ENCODE measurements around the gene APOC3.

APOC3 gene

DNA sequence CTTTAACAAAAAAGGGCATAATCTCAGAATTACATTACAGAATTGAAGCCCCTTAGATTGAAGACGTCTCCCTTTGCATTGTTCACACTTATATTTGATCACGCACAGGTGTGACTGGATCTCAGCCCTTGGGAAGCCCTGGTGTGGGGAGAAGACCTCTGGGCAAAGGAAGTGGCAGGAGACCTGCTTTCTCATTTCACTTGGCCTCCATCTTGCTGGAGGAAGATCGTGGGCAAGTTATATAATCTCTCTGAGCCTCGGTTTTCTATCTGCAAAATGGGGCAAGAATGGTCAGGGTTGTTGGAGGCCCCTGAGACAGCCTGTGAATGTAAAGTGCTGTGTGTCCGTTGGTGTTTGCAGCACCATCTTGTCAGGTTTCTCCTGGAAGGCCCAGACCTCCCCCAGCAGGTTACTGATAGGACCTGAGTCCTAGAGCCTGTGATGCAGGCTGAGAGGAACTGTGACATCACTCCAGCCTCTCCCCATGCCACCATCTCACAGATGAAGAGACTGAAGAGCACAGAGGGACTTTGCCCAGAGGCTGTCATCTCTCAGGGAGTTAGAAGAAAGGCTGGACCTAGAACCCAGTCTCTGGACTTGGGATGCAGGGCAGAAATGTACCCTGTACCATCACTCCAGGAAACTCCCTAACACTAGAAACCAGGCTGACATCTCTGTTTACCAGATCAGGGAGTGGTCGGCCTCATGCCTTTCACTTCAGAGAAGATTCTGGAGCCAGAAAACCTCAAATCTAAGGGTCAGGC, 8.8 kb downstream of the APOC3 start:
- DNase-seq (ENCODE audit: low spot score), result no peak
- no peak for TF ChIP-seq CTCF (IDR thresholded peaks at IDR 0.05; ENCODE audit: extremely low read depth, missing control alignments)

DNA sequence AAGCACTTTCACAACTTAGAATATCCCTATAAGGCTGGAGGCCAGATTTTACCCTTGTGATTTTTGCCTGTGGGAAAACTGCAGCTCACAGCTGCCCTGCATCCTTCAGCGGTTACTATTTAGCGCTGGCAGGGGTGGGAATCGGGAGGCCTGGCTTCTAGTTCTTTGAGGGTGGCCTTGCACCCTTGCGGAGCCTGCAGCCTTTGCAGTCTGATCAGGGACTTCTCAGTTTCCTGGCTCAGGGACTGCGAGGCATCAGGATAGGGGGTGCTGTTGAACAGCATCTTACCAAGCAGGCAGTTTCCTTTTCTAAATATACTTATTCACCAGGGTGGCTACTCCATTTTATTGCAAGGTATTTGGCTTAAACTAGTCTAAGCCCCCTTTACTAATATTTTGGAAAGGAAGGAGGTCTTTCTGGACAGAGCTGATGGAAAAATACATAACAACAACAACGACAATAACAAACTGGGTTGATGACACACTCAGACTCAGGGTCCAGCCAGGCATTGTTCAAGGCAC, 10.6 kb downstream of the APOC3 start:
- no peak for DNase-seq (ENCODE audit: low spot score)
- no peak for TF ChIP-seq CTCF (IDR thresholded peaks at IDR 0.05; ENCODE audit: extremely low read depth, missing control alignments)

DNA sequence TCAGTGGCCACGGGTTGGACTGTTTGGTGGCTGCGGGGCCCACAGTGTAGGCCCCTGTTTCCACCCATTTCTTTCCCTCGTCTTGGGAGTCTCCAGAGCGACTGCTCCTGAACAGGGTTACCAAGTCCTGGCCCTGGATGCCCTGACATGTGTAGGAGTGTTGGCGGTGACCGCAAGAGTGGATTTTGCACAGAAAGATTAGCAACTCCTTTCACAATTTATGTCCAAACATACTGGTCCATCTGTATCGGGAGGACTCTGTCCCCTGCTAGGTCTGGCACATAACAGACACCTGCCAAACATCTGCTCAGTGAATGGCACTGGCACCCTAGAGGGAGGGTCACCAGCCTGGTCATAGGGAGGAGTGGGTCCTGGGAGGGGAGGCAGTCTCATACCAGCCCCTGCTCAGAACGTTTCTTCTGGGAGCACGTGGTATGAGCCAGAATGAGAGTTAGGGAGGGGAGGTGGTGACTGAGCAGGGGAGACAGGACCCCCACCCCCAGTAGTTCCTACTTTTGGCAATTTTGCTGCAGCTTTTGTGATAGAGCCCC, 11.1 kb downstream of the APOC3 start:
- no peak for TF ChIP-seq CTCF (IDR thresholded peaks at IDR 0.05; ENCODE audit: extremely low read depth, missing control alignments)
- DNase-seq (ENCODE audit: low spot score), result no peak

- no peak for DNase-seq (ENCODE audit: low spot score)
- no peak for TF ChIP-seq CTCF (IDR thresholded peaks at IDR 0.05; ENCODE audit: extremely low read depth, missing control alignments)
Observed at GRCh38 chr11:116842117-116842516, 12.4 kb downstream of the APOC3 start.

GRCh38 chr11:116842909-116843308, 13.2 kb downstream of the APOC3 start:
- no peak for TF ChIP-seq CTCF (IDR thresholded peaks at IDR 0.05; ENCODE audit: extremely low read depth, missing control alignments)
- DNase-seq (ENCODE audit: low spot score), result no peak

DNA sequence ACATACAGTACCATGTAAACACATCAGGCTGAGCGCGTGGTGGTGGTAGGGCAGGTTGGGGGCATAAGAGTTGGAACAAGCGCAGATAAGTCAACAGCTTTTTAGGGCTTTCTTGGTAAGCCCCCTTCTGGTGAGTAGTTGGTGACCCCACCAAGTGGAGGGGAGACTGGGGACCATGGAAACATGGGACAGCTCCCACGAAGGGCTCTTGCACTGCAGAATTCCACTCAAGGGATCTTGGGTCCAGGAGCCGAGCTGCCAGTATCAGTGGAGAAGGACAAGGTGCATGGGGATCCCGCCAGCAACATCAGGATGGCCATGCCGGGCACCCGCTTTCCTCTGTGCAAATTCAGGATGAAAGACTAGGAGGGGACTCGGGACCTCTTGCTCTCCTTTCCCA, 14.0 kb downstream of the APOC3 start:
- TF ChIP-seq CTCF (IDR thresholded peaks at IDR 0.05; ENCODE audit: extremely low read depth, missing control alignments), result no peak

GRCh38 chr11:116844722-116845121, 15.0 kb downstream of the APOC3 start:
- no peak for TF ChIP-seq CTCF (IDR thresholded peaks at IDR 0.05; ENCODE audit: extremely low read depth, missing control alignments)
- DNase-seq (ENCODE audit: low spot score), result no peak

More for the DNA sequence above, 14.0 kb downstream of the APOC3 start:
- DNase-seq (ENCODE audit: low spot score), result no peak
